22Rv1 (cell line): Measurements from ENCODE around the gene TPRA1.

Experiments used
- CTCF ChIP-seq: fragments of 450-650 bp; IDR thresholded peaks from 2 replicates; pipeline ENCODE4 v1.5.1; 2017; ENCODE audit warnings: mild to moderate bottlenecking
- ZFX ChIP-seq: fragments of 450-650 bp; IDR thresholded peaks from 2 replicates; pipeline ENCODE4 v1.6.1; 2017; ENCODE audit warnings: antibody characterized with exemption, borderline replicate concordance

DNA sequence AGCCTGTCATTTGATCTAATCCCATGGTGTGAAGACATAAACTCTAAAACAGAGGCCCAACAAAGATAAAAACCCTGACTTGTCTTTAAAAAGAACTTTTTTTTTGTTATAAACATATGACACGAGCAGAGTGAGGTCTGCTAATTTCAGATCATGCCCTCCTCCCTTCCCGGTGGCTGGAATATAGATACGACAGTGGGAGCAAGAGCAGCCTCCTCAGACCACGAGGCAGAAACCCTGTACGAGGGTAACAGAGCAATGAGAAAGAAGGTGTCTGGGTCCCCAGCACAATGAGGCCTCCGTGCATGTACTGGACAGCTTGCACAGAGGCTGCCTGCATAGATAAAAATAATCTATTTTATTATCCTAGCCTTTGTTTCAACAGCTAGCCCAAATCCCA is 5.8 kb downstream of the TPRA1 start:
- TF ChIP-seq CTCF (no peak), ZFX (no peak)
